PC-9 (cell line): ENCODE measurements around the gene CYP17A1. TPM values are rescaled to one million over a fixed set of nuclear protein-coding genes. Genes with fewer than 3 reads are reported as not detected.

Experiments
- BruUV-seq: library from RNA; stranded (reverse); fragments of 400-500 nt; replicated peaks from 2 replicates; lab custom pipeline; 2021; lab: Mats Ljungman, UMichigan
- CTCF ChIA-PET: fragments of 300-600 bp; sonication (Branson Sonifier 250); formaldehyde crosslinking; loops from one replicate; lab custom pipeline; 2022; ENCODE audit warnings: antibody characterized with exemption; lab: Charles Lee
- POLR2A ChIA-PET: fragments of 300-600 bp; sonication (Branson Sonifier 250); formaldehyde crosslinking; loops from one replicate; lab custom pipeline; 2022; ENCODE audit warnings: antibody characterized with exemption; ENCODE audit not compliant: unreplicated experiment; lab: Charles Lee
- DNase-seq, 2 experiments: peaks; one replicate each; pipeline versions ENCODE4 v3.0.0 to v3.0.0-alpha.2; 2015 to 2022; ENCODE audit warnings: mixed read lengths in 1 of 2
- H2AFZ ChIP-seq: fragments of 200-600 bp; sonication (generic); 2 replicates; pipeline ENCODE4 v1.8.1; 2017; ENCODE audit warnings: antibody characterized with exemption
- H3F3A ChIP-seq: fragments of 200-600 bp; sonication (generic); 2 replicates; pipeline ENCODE4 v1.8.1; 2017; ENCODE audit warnings: antibody characterized with exemption, mild to moderate bottlenecking, low read depth; ENCODE audit not compliant: insufficient read depth
- H3K27ac ChIP-seq: fragments of 200-600 bp; sonication (generic); 2 replicates; pipeline ENCODE4 v1.6.1; 2016; ENCODE audit warnings: mixed run types
- H3K27me3 ChIP-seq: fragments of 200-600 bp; sonication (generic); 2 replicates; pipeline ENCODE4 v1.6.1; 2016; ENCODE audit warnings: low read depth, mixed run types; ENCODE audit not compliant: insufficient read depth
- H3K36me3 ChIP-seq: fragments of 200-600 bp; sonication (generic); 2 replicates; pipeline ENCODE4 v1.6.1; 2016; ENCODE audit warnings: low read depth, mixed run types
- H3K4me1 ChIP-seq: fragments of 200-600 bp; sonication (generic); replicated peaks from 2 replicates; pipeline ENCODE4 v1.6.1; 2016; ENCODE audit warnings: mixed run types; ENCODE audit not compliant: insufficient read depth
- H3K4me2 ChIP-seq: fragments of 200-600 bp; sonication (generic); 2 replicates; pipeline ENCODE4 v1.6.1; 2017; ENCODE audit warnings: mixed run types
- H3K4me3 ChIP-seq: fragments of 200-600 bp; sonication (generic); 2 replicates; pipeline ENCODE4 v1.6.1; 2016; ENCODE audit warnings: mixed run types
- H3K79me2 ChIP-seq: fragments of 200-600 bp; sonication (generic); 2 replicates; pipeline ENCODE4 v1.6.1; 2017; ENCODE audit warnings: low read depth, mixed run types
- H3K9me2 ChIP-seq: fragments of 200-600 bp; sonication (generic); 2 replicates; pipeline ENCODE4 v1.8.1; 2017; ENCODE audit warnings: mild to moderate bottlenecking; ENCODE audit not compliant: insufficient read depth
- H3K9me3 ChIP-seq: fragments of 200-600 bp; sonication (generic); 2 replicates; pipeline ENCODE4 v1.8.1; 2016; ENCODE audit warnings: low read depth; ENCODE audit not compliant: insufficient read depth
- H4K20me1 ChIP-seq: fragments of 200-600 bp; sonication (generic); 2 replicates; pipeline ENCODE4 v1.8.1; 2017; ENCODE audit not compliant: insufficient read depth
- EZH2 ChIP-seq: fragments of 200-600 bp; sonication (generic); IDR thresholded peaks from 2 replicates; pipeline ENCODE4 v1.8.0; 2017; ENCODE audit warnings: antibody characterized with exemption, low read depth
- intact Hi-C: fragments of 100-400 bp; cut with micrococcal nuclease; formaldehyde crosslinking; loops from one replicate; pipeline ENCODE4 v1.10.0; 2022; ENCODE audit not compliant: unreplicated experiment
- total RNA-seq: library from RNA; stranded (reverse); gene quantifications from 2 replicates; pipeline ENCODE4 v1.2.3, GENCODE V29; 2021
- TF ChIP-seq, protein P1 (sequence below): fragments of 200-600 bp; sonication (generic); conservative IDR thresholded peaks from 2 replicates; pipeline ENCODE4 v1.6.1; 2017; ENCODE audit warnings: mixed run types, antibody characterized with exemption, mild to moderate bottlenecking, moderate library complexity

Gene CYP17A1
- total RNA-seq, 1 experiment from 2014 or later, result not detected

DNA sequence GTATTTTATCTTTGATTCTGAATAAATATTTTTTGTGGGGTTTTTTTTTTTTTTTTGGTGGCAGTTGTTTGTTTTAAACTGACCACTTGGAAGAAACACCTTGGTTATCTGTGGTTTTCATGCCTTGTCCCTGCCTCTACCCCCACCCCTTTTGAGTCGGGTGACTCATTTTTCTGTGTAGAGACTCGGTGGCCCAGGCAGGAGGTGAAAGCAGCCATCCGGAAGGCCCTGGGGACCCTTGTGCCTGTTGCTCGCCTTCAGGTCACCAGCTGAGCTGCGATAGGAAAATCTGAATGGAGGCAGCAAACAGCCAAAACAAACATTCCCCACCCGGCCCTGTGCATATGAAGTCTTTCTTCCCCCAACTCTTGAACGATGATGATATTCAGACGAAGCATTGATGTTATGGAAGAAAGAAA, 22.8 kb downstream of the CYP17A1 start:
- peak in 1 of 2 experiments; percentile 43 for DNase-seq
- Histone ChIP-seq H3K9me3 (no peaks in the 10 kb centered on the region), H3K4me1 (peaks cover 15% of the 10 kb centered on the region), H3K4me3 (no peak overlapping the region), H3K27me3 (no peaks in the 10 kb centered on the region), H3K27ac (no peak overlapping the region), H3K36me3 (no peaks in the 10 kb centered on the region), H4K20me1 (no peaks in the 10 kb centered on the region), H3K4me2 (no peak overlapping the region), H3F3A (no peaks in the 10 kb centered on the region), H3K9me2 (no peaks in the 10 kb centered on the region), H3K79me2 (no peaks in the 10 kb centered on the region), H2AFZ (no peak overlapping the region)
- BruUV-seq, result no TSS peak
- CTCF ChIA-PET, result no interaction called here
- TF ChIP-seq, protein P1, sequence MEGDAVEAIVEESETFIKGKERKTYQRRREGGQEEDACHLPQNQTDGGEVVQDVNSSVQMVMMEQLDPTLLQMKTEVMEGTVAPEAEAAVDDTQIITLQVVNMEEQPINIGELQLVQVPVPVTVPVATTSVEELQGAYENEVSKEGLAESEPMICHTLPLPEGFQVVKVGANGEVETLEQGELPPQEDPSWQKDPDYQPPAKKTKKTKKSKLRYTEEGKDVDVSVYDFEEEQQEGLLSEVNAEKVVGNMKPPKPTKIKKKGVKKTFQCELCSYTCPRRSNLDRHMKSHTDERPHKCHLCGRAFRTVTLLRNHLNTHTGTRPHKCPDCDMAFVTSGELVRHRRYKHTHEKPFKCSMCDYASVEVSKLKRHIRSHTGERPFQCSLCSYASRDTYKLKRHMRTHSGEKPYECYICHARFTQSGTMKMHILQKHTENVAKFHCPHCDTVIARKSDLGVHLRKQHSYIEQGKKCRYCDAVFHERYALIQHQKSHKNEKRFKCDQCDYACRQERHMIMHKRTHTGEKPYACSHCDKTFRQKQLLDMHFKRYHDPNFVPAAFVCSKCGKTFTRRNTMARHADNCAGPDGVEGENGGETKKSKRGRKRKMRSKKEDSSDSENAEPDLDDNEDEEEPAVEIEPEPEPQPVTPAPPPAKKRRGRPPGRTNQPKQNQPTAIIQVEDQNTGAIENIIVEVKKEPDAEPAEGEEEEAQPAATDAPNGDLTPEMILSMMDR, result no peak
- no peak for TF ChIP-seq EZH2
- POLR2A ChIA-PET, result no interaction called here
- intact Hi-C loops, result no loop called here

DNA sequence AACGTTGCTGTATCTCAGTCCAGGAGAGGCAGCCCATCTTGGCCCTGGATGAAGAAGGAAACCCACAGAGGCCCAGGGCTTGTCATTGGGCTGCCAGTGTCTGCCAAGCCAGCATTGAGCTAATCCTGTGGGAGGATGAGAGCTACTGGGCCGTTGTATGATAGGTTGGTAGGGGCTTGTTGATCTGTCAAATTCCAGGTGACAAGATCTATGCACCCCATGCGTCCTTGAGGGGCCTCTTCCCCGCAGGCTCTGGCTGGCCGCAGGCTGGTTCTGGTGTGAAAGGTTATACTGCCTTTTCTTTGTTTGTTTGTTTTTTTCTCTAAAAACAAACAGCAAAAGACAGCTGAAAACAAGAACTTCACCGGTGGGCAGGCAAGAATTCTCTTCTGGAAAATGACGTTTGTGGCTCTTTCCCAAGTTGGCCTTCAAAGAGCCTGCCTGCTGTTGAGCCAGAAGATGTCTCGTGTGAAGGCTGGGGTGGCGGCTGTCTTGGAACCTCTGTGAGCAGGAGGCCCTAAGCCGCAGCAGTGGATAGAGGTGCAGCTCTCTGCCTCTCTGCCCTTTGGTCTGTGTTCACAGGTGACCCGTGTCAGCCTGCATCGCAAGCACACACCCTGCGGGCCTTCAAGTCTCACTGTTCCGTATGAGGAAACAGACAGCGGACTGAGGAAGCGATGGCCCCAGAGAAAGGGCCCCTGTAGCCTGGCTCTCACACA, 23.3 kb downstream of the CYP17A1 start:
- Histone ChIP-seq H3K79me2 (no peaks in the 10 kb centered on the region), H3K9me2 (no peaks in the 10 kb centered on the region), H3K4me1 (peaks cover 9% of the 10 kb centered on the region), H3K36me3 (no peaks in the 10 kb centered on the region), H3F3A (no peaks in the 10 kb centered on the region), H3K4me3 (no peak overlapping the region), H3K27ac (no peak overlapping the region), H3K9me3 (no peaks in the 10 kb centered on the region), H3K27me3 (no peaks in the 10 kb centered on the region), H3K4me2 (no peak overlapping the region), H4K20me1 (no peaks in the 10 kb centered on the region), H2AFZ (no peak overlapping the region)
- intact Hi-C loops, result no loop called here
- BruUV-seq, result no TSS peak
- peak in 1 of 2 experiments; percentile 43 for DNase-seq
- CTCF ChIA-PET, result no interaction called here
- POLR2A ChIA-PET, result interaction anchor here (0.5 kb wide), 1 partner anchor 37 kb away, joined by 4 read pairs; no protein-coding TSS in a partner anchor
- TF ChIP-seq, protein P1, result no peak
- TF ChIP-seq EZH2, result no peak

DNA sequence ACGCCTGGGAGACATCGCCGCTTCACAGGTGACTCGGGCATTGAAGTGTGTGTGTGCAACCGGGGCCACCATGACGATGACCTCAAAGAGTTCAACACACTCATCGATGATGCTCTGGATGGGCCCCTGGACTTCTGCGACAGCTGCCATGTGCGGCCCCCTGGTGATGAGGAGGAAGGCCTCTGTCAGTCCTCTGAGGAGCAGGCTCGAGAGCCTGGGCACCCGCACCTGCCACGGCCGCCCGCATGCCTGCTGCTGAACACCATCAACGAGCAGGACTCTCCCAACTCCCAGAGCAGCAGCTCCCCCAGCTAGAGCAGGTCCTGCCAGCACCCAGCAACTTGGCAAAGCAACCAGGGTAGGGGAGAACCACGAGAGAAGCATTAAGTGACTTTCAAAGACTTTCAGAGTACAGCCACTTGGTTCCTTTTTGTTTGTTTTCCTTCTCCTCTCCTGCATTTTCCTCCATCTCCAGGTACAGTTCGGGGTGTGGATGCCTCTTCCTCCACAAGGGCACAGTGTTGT, 24.1 kb downstream of the CYP17A1 start:
- H4K20me1 ChIP-seq, result no peaks in the 10 kb centered on the region
- BruUV-seq, result no TSS peak
- no peak overlapping the region for H3K4me2 ChIP-seq
- no peak for TF ChIP-seq EZH2
- TF ChIP-seq, protein P1, result no peak
- H2AFZ ChIP-seq, result no peak overlapping the region
- H3K4me1 ChIP-seq, result 0 out of 2 replicates have a peak, but pooled peaks cover 1% of the 10 kb centered on the region
- DNase-seq, result no peak
- POLR2A ChIA-PET, result interaction anchor here (0.5 kb wide), 1 partner anchor 36 kb away, joined by 4 read pairs; no protein-coding TSS in a partner anchor
- no peaks in the 10 kb centered on the region for H3K79me2 ChIP-seq
- no peaks in the 10 kb centered on the region for H3K27me3 ChIP-seq
- CTCF ChIA-PET, result no interaction called here
- no peak overlapping the region for H3K27ac ChIP-seq
- no peaks in the 10 kb centered on the region for H3F3A ChIP-seq
- no peaks in the 10 kb centered on the region for H3K9me3 ChIP-seq
- no peaks in the 10 kb centered on the region for H3K9me2 ChIP-seq
- intact Hi-C loops, result no loop called here
- no peak overlapping the region for H3K4me3 ChIP-seq
- no peaks in the 10 kb centered on the region for H3K36me3 ChIP-seq
